GM18498 (cell line): ENCODE data around the gene PFKFB2.

Experiments used
- ATAC-seq: cut with Tn5 transposase; IDR thresholded peaks from one replicate; pipeline ENCODE4 v1.9.1; 2021; ENCODE audit warnings: mild to moderate bottlenecking, moderate library complexity; ENCODE audit not compliant: unreplicated experiment

The PFKFB2 gene

GRCh38 chr1:207063014-207063413 lies 9.9 kb downstream of the PFKFB2 start:
- ATAC-seq, result no peak

GRCh38 chr1:207064561-207064960 lies 11.5 kb downstream of the PFKFB2 start:
- no peak for ATAC-seq

- ATAC-seq, result no peak
These were observed 14.1 kb downstream of the PFKFB2 start for GRCh38 chr1:207067185-207067584.

- ATAC-seq, result no peak
These were observed 14.6 kb downstream of the PFKFB2 start for GRCh38 chr1:207067665-207068064.

GRCh38 chr1:207069061-207069460 lies 16.0 kb downstream of the PFKFB2 start:
- no peak for ATAC-seq

GRCh38 chr1:207069858-207070506 lies 16.9 kb downstream of the PFKFB2 start:
- ATAC-seq, result no peak

GRCh38 chr1:207070811-207071210 lies 17.7 kb downstream of the PFKFB2 start:
- no peak for ATAC-seq

- ATAC-seq, result no peak
These were observed 18.4 kb downstream of the PFKFB2 start for GRCh38 chr1:207071426-207071825.

- no peak for ATAC-seq
These were observed 19.2 kb downstream of the PFKFB2 start for GRCh38 chr1:207072233-207072632.

- ATAC-seq, result no peak
These were observed 21.1 kb downstream of the PFKFB2 start for GRCh38 chr1:207073906-207074820.

GRCh38 chr1:207076181-207076955 lies 23.3 kb downstream of the PFKFB2 start:
- no peak for ATAC-seq

- ATAC-seq, result no peak
These were observed 23.9 kb downstream of the PFKFB2 start for GRCh38 chr1:207077012-207077411.

- no peak for ATAC-seq
These were observed 24.6 kb downstream of the PFKFB2 start for GRCh38 chr1:207077470-207078377.

- no peak for ATAC-seq
These were observed 25.6 kb downstream of the PFKFB2 start for GRCh38 chr1:207078578-207079132.

GRCh38 chr1:207079706-207080241 lies 26.7 kb downstream of the PFKFB2 start:
- ATAC-seq, result no peak

GRCh38 chr1:207081088-207081487 lies 28.0 kb downstream of the PFKFB2 start:
- no peak for ATAC-seq

- ATAC-seq, result no peak
These were observed 28.7 kb downstream of the PFKFB2 start for GRCh38 chr1:207081806-207082205.

- ATAC-seq, result no peak
These were observed 31.2 kb downstream of the PFKFB2 start for GRCh38 chr1:207084232-207084631.

GRCh38 chr1:207084701-207085180 lies 31.7 kb downstream of the PFKFB2 start:
- ATAC-seq, result peak; percentile 80

GRCh38 chr1:207085887-207086286 lies 32.8 kb downstream of the PFKFB2 start:
- no peak for ATAC-seq
